ENCODE data around the gene BRIX1. TPM values are rescaled to one million over a fixed set of nuclear protein-coding genes. Genes with fewer than 3 reads are reported as not detected.
A peak's percentile ranks its signal among the peaks of the same experiment; 100 is the strongest.

The BRIX1 gene
- 104 TPM for polyA plus RNA-seq (2013, experiment 1 of 2)
- polyA plus RNA-seq (2013, experiment 2 of 2), result 108 TPM

- no peaks in the 10 kb centered on the region for H3K36me3 ChIP-seq (ENCODE audit: control insufficient read depth, insufficient read depth, low read length)
- peak within 1 kb of the TSS; percentile 100 for H3K4me3 ChIP-seq (ENCODE audit: low read length)
- peak within 1 kb of the TSS; percentile 94 for H3K23ac ChIP-seq (ENCODE audit: low read length)
- peak within 1 kb of the TSS; percentile 97 for H3K27ac ChIP-seq (ENCODE audit: low read depth, low read length)
- peak within 1 kb of the TSS; percentile 96 for H3K4ac ChIP-seq (ENCODE audit: low read depth, low read length)
- H3K9ac ChIP-seq (ENCODE audit: low read length), result peak within 1 kb of the TSS; percentile 99
- H4K5ac ChIP-seq (ENCODE audit: low read length), result no peak within 1 kb of the TSS
- no peaks in the 10 kb centered on the region for H3K4me1 ChIP-seq (ENCODE audit: control insufficient read depth, low read depth, low read length)
- H3K79me1 ChIP-seq (ENCODE audit: low read length), result peaks cover 2% of the 10 kb centered on the region
- peak within 1 kb of the TSS; percentile 100 for H3K56ac ChIP-seq (ENCODE audit: low read length)
- peak within 1 kb of the TSS; percentile 95 for H3K4me2 ChIP-seq (ENCODE audit: low read length)
- peak; percentile 99 for DNase-seq
- H2BK5ac ChIP-seq (ENCODE audit: low read length), result no peak within 1 kb of the TSS
- peak within 1 kb of the TSS; percentile 82 for H2AK5ac ChIP-seq (ENCODE audit: low read length)
- peak within 1 kb of the TSS; percentile 54 for H3K18ac ChIP-seq (ENCODE audit: low read length)
- no peak within 1 kb of the TSS for H2BK120ac ChIP-seq (ENCODE audit: low read depth, low read length)
- no CpG with 5 or more reads among the region's 67 CpGs for WGBS (ENCODE audit: extremely low coverage, insufficient coverage, low lambda C conversion rate)
- H2BK15ac ChIP-seq (replicated peaks; ENCODE audit: low read depth), result no peak within 1 kb of the TSS
- H3K27me3 ChIP-seq (ENCODE audit: insufficient read depth, low read length, poor library complexity), result no peaks in the 10 kb centered on the region
- peaks cover 39% of the 10 kb centered on the region for H3K79me2 ChIP-seq (ENCODE audit: control insufficient read depth, insufficient read depth, low read length)
- peak within 1 kb of the TSS; percentile 7 for H4K8ac ChIP-seq (ENCODE audit: low read depth, low read length)
Observed at GRCh38 chr5:34915139-34915855, at the start of gene BRIX1, which contains the start of gene RAD1. Gene BRIX1, plus strand, starts transcription at chr5:34915711. Its CDS starts 28 bp downstream, at chr5:34915739. Gene RAD1, minus strand, starts transcription at chr5:34915504. Its CDS starts 612 bp downstream, at chr5:34914892.

DNA sequence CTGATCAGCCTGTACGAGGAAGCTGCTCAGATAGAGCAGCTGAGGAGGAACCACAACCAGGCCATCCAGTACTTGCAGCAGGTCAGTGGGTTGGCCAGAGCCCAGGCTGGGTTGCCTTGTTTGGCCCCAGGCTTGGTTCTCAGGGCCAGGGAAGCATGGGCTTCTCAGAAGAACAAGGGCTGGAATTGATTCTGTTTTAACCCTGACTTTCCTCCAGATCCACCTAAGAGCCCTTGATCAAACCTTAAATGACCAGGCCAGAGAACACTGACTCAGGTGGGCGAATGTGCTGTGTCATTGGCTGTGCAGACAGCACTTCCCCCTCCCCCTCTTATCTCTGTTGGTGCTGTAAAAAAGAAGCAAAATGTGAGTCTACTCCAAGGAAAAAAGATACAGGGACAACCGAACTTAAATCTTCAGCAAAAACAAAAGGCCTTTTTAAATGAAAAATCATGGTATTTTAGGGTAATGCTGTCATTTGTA, 48.5 kb upstream of the BRIX1 start:
- H2AK5ac ChIP-seq (ENCODE audit: low read length), result no peak overlapping the region
- no peak overlapping the region for H3K9ac ChIP-seq (ENCODE audit: low read length)
- no peak overlapping the region for H2BK5ac ChIP-seq (ENCODE audit: low read length)
- no peak overlapping the region for H4K5ac ChIP-seq (ENCODE audit: low read length)
- H2BK120ac ChIP-seq (ENCODE audit: low read depth, low read length), result no peak overlapping the region
- no peaks in the 10 kb centered on the region for H3K79me1 ChIP-seq (ENCODE audit: low read length)
- H3K4me3 ChIP-seq (ENCODE audit: low read length), result no peak overlapping the region
- no peak overlapping the region for H4K8ac ChIP-seq (ENCODE audit: low read depth, low read length)
- no peak overlapping the region for H2BK15ac ChIP-seq (replicated peaks; ENCODE audit: low read depth)
- no peak overlapping the region for H3K23ac ChIP-seq (ENCODE audit: low read length)
- H3K4me1 ChIP-seq (ENCODE audit: control insufficient read depth, low read depth, low read length), result peaks cover 3% of the 10 kb centered on the region
- no peaks in the 10 kb centered on the region for H3K79me2 ChIP-seq (ENCODE audit: control insufficient read depth, insufficient read depth, low read length)
- WGBS (ENCODE audit: extremely low coverage, insufficient coverage, low lambda C conversion rate), result no CpG with 5 or more reads among the region's 3 CpGs
- no peak overlapping the region for H3K4me2 ChIP-seq (ENCODE audit: low read length)
- H3K27ac ChIP-seq (ENCODE audit: low read depth, low read length), result no peak overlapping the region
- peak; percentile 56 for DNase-seq
- H3K36me3 ChIP-seq (ENCODE audit: control insufficient read depth, insufficient read depth, low read length), result no peaks in the 10 kb centered on the region
- H3K18ac ChIP-seq (ENCODE audit: low read length), result peak overlapping the region; percentile 6
- no peak overlapping the region for H3K4ac ChIP-seq (ENCODE audit: low read depth, low read length)
- no peaks in the 10 kb centered on the region for H3K27me3 ChIP-seq (ENCODE audit: insufficient read depth, low read length, poor library complexity)
- peak overlapping the region; percentile 42 for H3K56ac ChIP-seq (ENCODE audit: low read length)

DNA sequence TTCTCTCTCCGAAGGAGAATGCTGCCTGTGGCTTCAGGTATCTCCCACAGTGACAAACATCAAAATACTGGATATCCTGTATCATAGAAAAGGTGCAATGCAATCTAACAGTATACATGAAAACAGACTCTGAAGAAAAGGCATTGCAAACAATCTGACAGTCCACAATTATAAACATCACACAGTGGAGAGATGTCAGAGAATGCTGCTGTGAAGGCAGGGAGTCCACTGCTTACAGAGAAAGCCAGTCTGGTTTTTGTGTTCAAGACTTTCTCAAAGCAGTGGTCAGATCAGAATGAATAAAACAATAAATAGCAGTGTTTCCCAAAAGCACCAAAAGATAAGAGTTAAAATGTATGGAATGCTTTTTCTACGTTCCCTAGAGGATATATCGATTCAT, 47.9 kb upstream of the BRIX1 start:
- Histone ChIP-seq H3K79me1 (ENCODE audit: low read length) (no peaks in the 10 kb centered on the region), H3K23ac (ENCODE audit: low read length) (no peak overlapping the region), H2BK15ac (replicated peaks; ENCODE audit: low read depth) (no peak overlapping the region), H2BK120ac (ENCODE audit: low read depth, low read length) (no peak overlapping the region), H2AK5ac (ENCODE audit: low read length) (no peak overlapping the region), H3K56ac (ENCODE audit: low read length) (no peak overlapping the region), H3K36me3 (ENCODE audit: control insufficient read depth, insufficient read depth, low read length) (no peaks in the 10 kb centered on the region), H3K4me2 (ENCODE audit: low read length) (no peak overlapping the region), H3K27me3 (ENCODE audit: insufficient read depth, low read length, poor library complexity) (no peaks in the 10 kb centered on the region), H3K4me1 (ENCODE audit: control insufficient read depth, low read depth, low read length) (peaks cover 3% of the 10 kb centered on the region), H3K4ac (ENCODE audit: low read depth, low read length) (no peak overlapping the region), H3K79me2 (ENCODE audit: control insufficient read depth, insufficient read depth, low read length) (no peaks in the 10 kb centered on the region), H3K9ac (ENCODE audit: low read length) (no peak overlapping the region), H3K4me3 (ENCODE audit: low read length) (no peak overlapping the region), H2BK5ac (ENCODE audit: low read length) (no peak overlapping the region), H3K27ac (ENCODE audit: low read depth, low read length) (no peak overlapping the region), H3K18ac (ENCODE audit: low read length) (no peak overlapping the region), H4K5ac (ENCODE audit: low read length) (no peak overlapping the region), H4K8ac (ENCODE audit: low read depth, low read length) (no peak overlapping the region)
- no peak for DNase-seq
- WGBS (ENCODE audit: extremely low coverage, insufficient coverage, low lambda C conversion rate), result no CpG with 5 or more reads among the region's 3 CpGs

DNA sequence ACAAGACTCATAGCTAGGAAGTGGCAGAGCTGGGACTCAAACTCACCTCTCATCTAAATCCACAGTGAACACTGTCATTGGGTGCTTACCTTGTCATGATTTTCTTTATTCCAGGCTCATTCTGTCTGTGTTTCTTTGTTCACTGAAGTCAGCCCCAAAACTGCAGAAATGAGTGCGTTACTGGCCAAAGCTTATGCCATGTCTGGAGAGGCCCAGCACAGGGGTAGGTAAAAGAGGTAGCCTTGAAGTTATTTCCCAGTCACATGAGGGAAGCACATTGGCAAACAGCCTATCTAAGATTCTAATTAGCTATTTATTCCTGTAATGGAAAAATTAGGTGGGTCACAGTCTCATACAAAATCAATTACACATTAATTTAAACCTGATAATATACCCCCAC, 46.7 kb upstream of the BRIX1 start:
- H3K27me3 ChIP-seq (ENCODE audit: insufficient read depth, low read length, poor library complexity), result no peaks in the 10 kb centered on the region
- H3K56ac ChIP-seq (ENCODE audit: low read length), result no peak overlapping the region
- H3K23ac ChIP-seq (ENCODE audit: low read length), result no peak overlapping the region
- no peak overlapping the region for H3K9ac ChIP-seq (ENCODE audit: low read length)
- H2AK5ac ChIP-seq (ENCODE audit: low read length), result no peak overlapping the region
- H2BK15ac ChIP-seq (replicated peaks; ENCODE audit: low read depth), result no peak overlapping the region
- no peak overlapping the region for H3K4me3 ChIP-seq (ENCODE audit: low read length)
- no peak overlapping the region for H3K4me2 ChIP-seq (ENCODE audit: low read length)
- H3K4ac ChIP-seq (ENCODE audit: low read depth, low read length), result no peak overlapping the region
- H3K79me2 ChIP-seq (ENCODE audit: control insufficient read depth, insufficient read depth, low read length), result no peaks in the 10 kb centered on the region
- no peak for DNase-seq
- no CpG with 5 or more reads among the region's 1 CpG for WGBS (ENCODE audit: extremely low coverage, insufficient coverage, low lambda C conversion rate)
- H3K18ac ChIP-seq (ENCODE audit: low read length), result no peak overlapping the region
- H3K79me1 ChIP-seq (ENCODE audit: low read length), result no peaks in the 10 kb centered on the region
- no peaks in the 10 kb centered on the region for H3K36me3 ChIP-seq (ENCODE audit: control insufficient read depth, insufficient read depth, low read length)
- H3K4me1 ChIP-seq (ENCODE audit: control insufficient read depth, low read depth, low read length), result peaks cover 3% of the 10 kb centered on the region
- H4K5ac ChIP-seq (ENCODE audit: low read length), result no peak overlapping the region
- H3K27ac ChIP-seq (ENCODE audit: low read depth, low read length), result no peak overlapping the region
- no peak overlapping the region for H4K8ac ChIP-seq (ENCODE audit: low read depth, low read length)
- no peak overlapping the region for H2BK120ac ChIP-seq (ENCODE audit: low read depth, low read length)
- no peak overlapping the region for H2BK5ac ChIP-seq (ENCODE audit: low read length)

DNA sequence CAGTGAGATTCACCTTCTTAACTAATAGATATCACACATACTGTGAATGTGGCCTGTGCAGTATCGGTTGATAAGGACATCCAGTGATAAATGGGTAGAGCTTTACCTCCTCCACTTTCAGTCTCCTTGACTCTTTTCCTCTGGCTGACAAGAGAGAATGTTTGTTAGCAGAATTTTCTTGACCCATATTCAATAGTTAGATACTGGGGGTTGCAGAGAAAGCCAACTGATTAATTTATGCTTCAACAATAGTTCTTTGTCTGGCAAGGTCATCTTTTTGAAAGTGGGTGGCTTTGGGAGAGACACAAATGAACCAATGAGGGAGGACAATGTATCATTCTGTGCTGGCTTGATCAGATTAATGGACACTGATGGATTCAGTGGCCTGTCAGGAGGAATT, 46.3 kb upstream of the BRIX1 start:
- H2AK5ac ChIP-seq (ENCODE audit: low read length), result no peak overlapping the region
- H3K4me1 ChIP-seq (ENCODE audit: control insufficient read depth, low read depth, low read length), result peaks cover 3% of the 10 kb centered on the region
- no peak overlapping the region for H4K5ac ChIP-seq (ENCODE audit: low read length)
- H3K27ac ChIP-seq (ENCODE audit: low read depth, low read length), result no peak overlapping the region
- no peak overlapping the region for H3K4me2 ChIP-seq (ENCODE audit: low read length)
- no peaks in the 10 kb centered on the region for H3K79me2 ChIP-seq (ENCODE audit: control insufficient read depth, insufficient read depth, low read length)
- H2BK120ac ChIP-seq (ENCODE audit: low read depth, low read length), result no peak overlapping the region
- H2BK5ac ChIP-seq (ENCODE audit: low read length), result no peak overlapping the region
- no peaks in the 10 kb centered on the region for H3K79me1 ChIP-seq (ENCODE audit: low read length)
- DNase-seq, result no peak
- no peak overlapping the region for H3K4ac ChIP-seq (ENCODE audit: low read depth, low read length)
- no peak overlapping the region for H3K56ac ChIP-seq (ENCODE audit: low read length)
- H3K9ac ChIP-seq (ENCODE audit: low read length), result no peak overlapping the region
- H4K8ac ChIP-seq (ENCODE audit: low read depth, low read length), result no peak overlapping the region
- no peak overlapping the region for H3K18ac ChIP-seq (ENCODE audit: low read length)
- H3K36me3 ChIP-seq (ENCODE audit: control insufficient read depth, insufficient read depth, low read length), result no peaks in the 10 kb centered on the region
- no CpG with 5 or more reads among the region's 1 CpG for WGBS (ENCODE audit: extremely low coverage, insufficient coverage, low lambda C conversion rate)
- no peak overlapping the region for H3K4me3 ChIP-seq (ENCODE audit: low read length)
- H2BK15ac ChIP-seq (replicated peaks; ENCODE audit: low read depth), result no peak overlapping the region
- H3K27me3 ChIP-seq (ENCODE audit: insufficient read depth, low read length, poor library complexity), result no peaks in the 10 kb centered on the region
- H3K23ac ChIP-seq (ENCODE audit: low read length), result no peak overlapping the region
